NCI-H82 (cell line): ENCODE results near the gene MYBPC2.
"Not testable (repeated sequence)": the region's sequence is repeated elsewhere in the genome, so short reads cannot be mapped to it uniquely, and the experiment has no call there.

Source experiments
- DNase-seq: peaks from one replicate; lab custom pipeline; 2025; lab: John Stamatoyannopoulos, UW

MYBPC2 gene

GRCh38 chr19:50459638-50460037 lies 26.9 kb downstream of the MYBPC2 start:
- no peak for DNase-seq

GRCh38 chr19:50460161-50460765 lies 27.6 kb downstream of the MYBPC2 start:
- DNase-seq = no peak

GRCh38 chr19:50461066-50461875 lies 28.6 kb downstream of the MYBPC2 start:
- peak; percentile 76 for DNase-seq

GRCh38 chr19:50462970-50463369 lies 30.3 kb downstream of the MYBPC2 start:
- DNase-seq = no peak

- DNase-seq = no peak
Measured at GRCh38 chr19:50464348-50464747, 31.7 kb downstream of the MYBPC2 start.

- no peak for DNase-seq
Measured at GRCh38 chr19:50465000-50465399, 32.3 kb downstream of the MYBPC2 start.

GRCh38 chr19:50465986-50466705 lies 33.5 kb downstream of the MYBPC2 start:
- peak; percentile 21 for DNase-seq

GRCh38 chr19:50466706-50467039 lies 34.0 kb downstream of the MYBPC2 start:
- DNase-seq = no peak

GRCh38 chr19:50467566-50467965 lies 34.9 kb downstream of the MYBPC2 start:
- no peak for DNase-seq

GRCh38 chr19:50468818-50469217 lies 36.1 kb downstream of the MYBPC2 start:
- DNase-seq = no peak

GRCh38 chr19:50473336-50473735 lies 40.6 kb downstream of the MYBPC2 start:
- DNase-seq = not testable (repeated sequence)

GRCh38 chr19:50475101-50475568 lies 42.4 kb downstream of the MYBPC2 start:
- no peak for DNase-seq

- DNase-seq = no peak
Measured at GRCh38 chr19:50475736-50476223, 43.1 kb downstream of the MYBPC2 start.

- peak; percentile 89 for DNase-seq
Measured at GRCh38 chr19:50476224-50476906, 43.7 kb downstream of the MYBPC2 start, which contains the start of the genes EMC10 and GARIN5A. TSS of gene EMC10 (plus strand) at chr19:50476507. CDS start at chr19:50476545, 38 bp downstream. TSS of gene GARIN5A (minus strand) at chr19:50476848. CDS start at chr19:50476388, 460 bp downstream.

- DNase-seq = no peak
Measured at GRCh38 chr19:50476907-50477238, 44.2 kb downstream of the MYBPC2 start.

GRCh38 chr19:50477751-50478515 lies 45.2 kb downstream of the MYBPC2 start:
- DNase-seq = no peak

- DNase-seq = peak; percentile 75
Measured at GRCh38 chr19:50478901-50479715, 46.4 kb downstream of the MYBPC2 start.

GRCh38 chr19:50479761-50480251 lies 47.1 kb downstream of the MYBPC2 start:
- DNase-seq = no peak

- DNase-seq = no peak
Measured at GRCh38 chr19:50480281-50481111, 47.8 kb downstream of the MYBPC2 start.
